Ishikawa (cell line): Measurements from ENCODE around the gene NAP1L2.

Experiments
- EGR1 ChIP-seq: IDR thresholded peaks from 2 replicates; pipeline ENCODE4 v1.6.1; 2012
- EP300 ChIP-seq: IDR thresholded peaks from 2 replicates; pipeline ENCODE4 v1.6.1; 2012; ENCODE audit warnings: borderline replicate concordance
- NFIC ChIP-seq: IDR thresholded peaks from 2 replicates; pipeline ENCODE4 v1.6.1; 2012

GRCh38 chrX:73206366-73206765 lies 8.3 kb downstream of the NAP1L2 start:
- TF ChIP-seq NFIC (no peak), EGR1 (no peak), EP300 (no peak)
